ENCODE data around the gene MCUB. TPM values are rescaled to one million over a fixed set of nuclear protein-coding genes. Genes with fewer than 3 reads are reported as not detected.
A peak's percentile ranks its signal among the peaks of the same experiment; 100 is the strongest.

Gene MCUB
- total and polyA plus RNA-seq, 9 of the 15 experiments (the other 6 are each of a cell fraction or from before 2014, with no cell fraction given): 1.4 to 21.5 (median 5.4) TPM

DNA sequence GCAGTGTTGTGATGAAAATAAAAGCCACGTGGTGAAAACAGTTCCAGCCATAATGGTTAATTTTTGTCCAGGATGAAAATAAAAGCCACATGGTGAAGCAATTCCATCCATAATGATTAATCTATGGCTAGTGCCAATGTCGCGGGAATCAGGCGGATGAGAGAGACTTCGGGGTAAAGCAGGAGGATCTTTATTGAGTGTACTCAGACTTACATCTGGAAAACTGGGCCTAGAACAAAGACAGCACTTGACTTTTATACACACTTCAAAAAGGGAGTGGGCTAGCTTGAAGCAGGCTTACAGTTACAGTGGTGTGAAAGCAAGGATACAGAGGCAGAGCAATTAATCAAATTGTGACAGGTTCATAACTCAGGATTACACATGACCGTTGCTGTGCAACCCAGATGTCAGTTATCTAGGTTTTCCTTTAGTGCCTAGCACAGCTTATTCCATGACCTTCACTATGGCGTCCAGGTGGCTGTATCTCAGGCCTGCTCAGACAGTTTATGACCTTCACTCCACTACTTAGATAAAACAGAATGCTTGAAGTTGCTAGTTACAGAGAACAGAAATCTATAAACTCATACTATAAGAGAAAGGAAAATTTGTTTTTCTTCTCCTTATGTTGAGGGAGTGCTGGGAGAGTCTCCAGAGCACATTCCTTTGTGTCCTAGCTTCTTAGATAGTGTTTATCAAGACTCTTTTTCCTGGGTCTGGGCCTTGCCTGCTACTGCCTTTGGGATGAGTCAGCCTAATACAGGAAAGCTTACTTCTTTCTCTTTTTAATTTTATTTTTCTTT lies 175.7 kb downstream of the MCUB start (continued):
- TF ChIP-seq CCAR2 (IDR thresholded peaks at IDR 0.05; ENCODE audit: low read depth, low read length) (no peak), SRSF1 (IDR thresholded peaks at IDR 0.05; ENCODE audit: low read depth, low read length) (no peak), RB1 (IDR thresholded peaks at IDR 0.05; ENCODE audit: low read depth) (no peak), NFE2 (IDR thresholded peaks at IDR 0.05; ENCODE audit: low read depth) (no peak), JUND (IDR thresholded peaks at IDR 0.05; ENCODE audit: borderline replicate concordance, low read depth, low read length) (peak; percentile 62; the same call in 1 of the 2 replicates), JUND (tag; IDR thresholded peaks at IDR 0.05; ENCODE audit: borderline replicate concordance, low read depth, low read length) (no peak; the same call in 2 of the 3 replicates), RBM34 (IDR thresholded peaks at IDR 0.05; ENCODE audit: borderline replicate concordance, insufficient read depth, low read length) (no peak), ZBTB17 (CRISPR knock-in tag; IDR thresholded peaks at IDR 0.05) (no peak), C11orf30 (IDR thresholded peaks at IDR 0.05; ENCODE audit: low read depth) (peak; percentile 58; the same call in 1 of the 2 replicates), ETS2 (tag; IDR thresholded peaks at IDR 0.05; ENCODE audit: borderline replicate concordance, poor library complexity, severe bottlenecking) (no peak), TAF1 (IDR thresholded peaks at IDR 0.05; ENCODE audit: control insufficient read depth, extremely low read depth, insufficient read depth, low read length, severe bottlenecking) (peak; percentile 20), RUNX1 (IDR thresholded peaks at IDR 0.05; ENCODE audit: low read depth) (no peak), ZNF133 (CRISPR knock-in tag; IDR thresholded peaks at IDR 0.05) (no peak), POLR2H (tag; IDR thresholded peaks at IDR 0.05; ENCODE audit: low read depth) (no peak), MYC (IDR thresholded peaks at IDR 0.05; ENCODE audit: low read depth, low read length) (no peak), MYC (CRISPR knock-in tag; IDR thresholded peaks at IDR 0.05; ENCODE audit: borderline replicate concordance, low read depth) (no peak), SMAD2 (IDR thresholded peaks at IDR 0.05; ENCODE audit: low read depth, low read length) (no peak), NCOA6 (IDR thresholded peaks at IDR 0.05) (no peak)
- TF ChIP-seq, protein P1, sequence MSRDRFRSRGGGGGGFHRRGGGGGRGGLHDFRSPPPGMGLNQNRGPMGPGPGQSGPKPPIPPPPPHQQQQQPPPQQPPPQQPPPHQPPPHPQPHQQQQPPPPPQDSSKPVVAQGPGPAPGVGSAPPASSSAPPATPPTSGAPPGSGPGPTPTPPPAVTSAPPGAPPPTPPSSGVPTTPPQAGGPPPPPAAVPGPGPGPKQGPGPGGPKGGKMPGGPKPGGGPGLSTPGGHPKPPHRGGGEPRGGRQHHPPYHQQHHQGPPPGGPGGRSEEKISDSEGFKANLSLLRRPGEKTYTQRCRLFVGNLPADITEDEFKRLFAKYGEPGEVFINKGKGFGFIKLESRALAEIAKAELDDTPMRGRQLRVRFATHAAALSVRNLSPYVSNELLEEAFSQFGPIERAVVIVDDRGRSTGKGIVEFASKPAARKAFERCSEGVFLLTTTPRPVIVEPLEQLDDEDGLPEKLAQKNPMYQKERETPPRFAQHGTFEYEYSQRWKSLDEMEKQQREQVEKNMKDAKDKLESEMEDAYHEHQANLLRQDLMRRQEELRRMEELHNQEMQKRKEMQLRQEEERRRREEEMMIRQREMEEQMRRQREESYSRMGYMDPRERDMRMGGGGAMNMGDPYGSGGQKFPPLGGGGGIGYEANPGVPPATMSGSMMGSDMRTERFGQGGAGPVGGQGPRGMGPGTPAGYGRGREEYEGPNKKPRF (IDR thresholded peaks at IDR 0.05; ENCODE audit: low read depth, low read length): no peak
- TF ChIP-seq, protein P2, sequence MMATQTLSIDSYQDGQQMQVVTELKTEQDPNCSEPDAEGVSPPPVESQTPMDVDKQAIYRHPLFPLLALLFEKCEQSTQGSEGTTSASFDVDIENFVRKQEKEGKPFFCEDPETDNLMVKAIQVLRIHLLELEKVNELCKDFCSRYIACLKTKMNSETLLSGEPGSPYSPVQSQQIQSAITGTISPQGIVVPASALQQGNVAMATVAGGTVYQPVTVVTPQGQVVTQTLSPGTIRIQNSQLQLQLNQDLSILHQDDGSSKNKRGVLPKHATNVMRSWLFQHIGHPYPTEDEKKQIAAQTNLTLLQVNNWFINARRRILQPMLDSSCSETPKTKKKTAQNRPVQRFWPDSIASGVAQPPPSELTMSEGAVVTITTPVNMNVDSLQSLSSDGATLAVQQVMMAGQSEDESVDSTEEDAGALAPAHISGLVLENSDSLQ (IDR thresholded peaks at IDR 0.05): peak; percentile 99
- TF ChIP-seq, protein P3, sequence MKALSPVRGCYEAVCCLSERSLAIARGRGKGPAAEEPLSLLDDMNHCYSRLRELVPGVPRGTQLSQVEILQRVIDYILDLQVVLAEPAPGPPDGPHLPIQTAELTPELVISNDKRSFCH (CRISPR knock-in tag; IDR thresholded peaks at IDR 0.05): no peak
- TF ChIP-seq, protein P3 (tag; IDR thresholded peaks at IDR 0.05): peak; percentile 83
- TF ChIP-seq, protein P4, sequence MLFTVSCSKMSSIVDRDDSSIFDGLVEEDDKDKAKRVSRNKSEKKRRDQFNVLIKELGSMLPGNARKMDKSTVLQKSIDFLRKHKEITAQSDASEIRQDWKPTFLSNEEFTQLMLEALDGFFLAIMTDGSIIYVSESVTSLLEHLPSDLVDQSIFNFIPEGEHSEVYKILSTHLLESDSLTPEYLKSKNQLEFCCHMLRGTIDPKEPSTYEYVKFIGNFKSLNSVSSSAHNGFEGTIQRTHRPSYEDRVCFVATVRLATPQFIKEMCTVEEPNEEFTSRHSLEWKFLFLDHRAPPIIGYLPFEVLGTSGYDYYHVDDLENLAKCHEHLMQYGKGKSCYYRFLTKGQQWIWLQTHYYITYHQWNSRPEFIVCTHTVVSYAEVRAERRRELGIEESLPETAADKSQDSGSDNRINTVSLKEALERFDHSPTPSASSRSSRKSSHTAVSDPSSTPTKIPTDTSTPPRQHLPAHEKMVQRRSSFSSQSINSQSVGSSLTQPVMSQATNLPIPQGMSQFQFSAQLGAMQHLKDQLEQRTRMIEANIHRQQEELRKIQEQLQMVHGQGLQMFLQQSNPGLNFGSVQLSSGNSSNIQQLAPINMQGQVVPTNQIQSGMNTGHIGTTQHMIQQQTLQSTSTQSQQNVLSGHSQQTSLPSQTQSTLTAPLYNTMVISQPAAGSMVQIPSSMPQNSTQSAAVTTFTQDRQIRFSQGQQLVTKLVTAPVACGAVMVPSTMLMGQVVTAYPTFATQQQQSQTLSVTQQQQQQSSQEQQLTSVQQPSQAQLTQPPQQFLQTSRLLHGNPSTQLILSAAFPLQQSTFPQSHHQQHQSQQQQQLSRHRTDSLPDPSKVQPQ (CRISPR knock-in tag; IDR thresholded peaks at IDR 0.05; ENCODE audit: borderline replicate concordance): no peak
